Panc1 (cell line): ENCODE measurements around the gene DHODH.

ENCODE experiments used
- TF ChIP-seq, protein P1 (sequence below), 2 experiments: IDR thresholded peaks; 2 replicates each; pipeline ENCODE4 v1.6.1; 2011 to 2012; ENCODE audit warnings: low read depth in 2 of 2, control low read depth in 1 of 2, low read length in 1 of 2, mild to moderate bottlenecking in 1 of 2, moderate library complexity in 1 of 2; ENCODE audit not compliant: insufficient read depth in 1 of 2
- TF ChIP-seq, protein P2 (sequence below): fragments of 450-650 bp; IDR thresholded peaks from 2 replicates; pipeline ENCODE4 v1.5.1; 2017; ENCODE audit warnings: mild to moderate bottlenecking

DNA sequence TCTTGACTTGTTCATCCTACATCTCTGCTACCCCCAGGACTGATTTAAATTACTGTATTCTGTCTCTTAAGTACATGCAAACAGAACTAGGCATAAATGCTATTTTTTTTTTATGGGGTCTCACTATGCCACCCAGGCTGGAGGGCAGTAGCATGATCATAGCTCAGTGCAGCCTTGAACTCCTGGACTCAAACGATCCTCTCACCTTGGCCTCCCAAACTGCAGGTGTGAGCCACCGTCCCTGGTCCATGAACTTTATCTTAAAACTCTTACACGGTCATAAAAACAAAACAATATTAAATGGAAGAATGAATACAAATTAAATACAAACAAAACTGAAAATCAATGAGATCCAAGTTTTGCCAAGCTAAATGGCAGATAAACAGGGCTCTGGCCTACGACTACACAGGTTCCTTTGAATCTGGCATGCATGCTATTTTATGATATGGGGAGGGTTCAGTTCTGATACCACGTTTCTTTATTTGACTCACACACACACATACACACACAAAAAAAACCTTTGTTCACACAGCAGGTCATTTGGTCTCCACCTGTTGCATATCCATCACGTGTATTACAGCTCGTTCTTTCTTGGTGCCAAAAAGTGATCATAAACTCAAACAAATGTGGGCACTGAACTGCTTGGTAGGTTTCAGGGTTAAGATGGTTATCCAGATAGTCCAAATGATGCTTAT is 7.2 kb upstream of the DHODH start:
- TF ChIP-seq, protein P1, sequence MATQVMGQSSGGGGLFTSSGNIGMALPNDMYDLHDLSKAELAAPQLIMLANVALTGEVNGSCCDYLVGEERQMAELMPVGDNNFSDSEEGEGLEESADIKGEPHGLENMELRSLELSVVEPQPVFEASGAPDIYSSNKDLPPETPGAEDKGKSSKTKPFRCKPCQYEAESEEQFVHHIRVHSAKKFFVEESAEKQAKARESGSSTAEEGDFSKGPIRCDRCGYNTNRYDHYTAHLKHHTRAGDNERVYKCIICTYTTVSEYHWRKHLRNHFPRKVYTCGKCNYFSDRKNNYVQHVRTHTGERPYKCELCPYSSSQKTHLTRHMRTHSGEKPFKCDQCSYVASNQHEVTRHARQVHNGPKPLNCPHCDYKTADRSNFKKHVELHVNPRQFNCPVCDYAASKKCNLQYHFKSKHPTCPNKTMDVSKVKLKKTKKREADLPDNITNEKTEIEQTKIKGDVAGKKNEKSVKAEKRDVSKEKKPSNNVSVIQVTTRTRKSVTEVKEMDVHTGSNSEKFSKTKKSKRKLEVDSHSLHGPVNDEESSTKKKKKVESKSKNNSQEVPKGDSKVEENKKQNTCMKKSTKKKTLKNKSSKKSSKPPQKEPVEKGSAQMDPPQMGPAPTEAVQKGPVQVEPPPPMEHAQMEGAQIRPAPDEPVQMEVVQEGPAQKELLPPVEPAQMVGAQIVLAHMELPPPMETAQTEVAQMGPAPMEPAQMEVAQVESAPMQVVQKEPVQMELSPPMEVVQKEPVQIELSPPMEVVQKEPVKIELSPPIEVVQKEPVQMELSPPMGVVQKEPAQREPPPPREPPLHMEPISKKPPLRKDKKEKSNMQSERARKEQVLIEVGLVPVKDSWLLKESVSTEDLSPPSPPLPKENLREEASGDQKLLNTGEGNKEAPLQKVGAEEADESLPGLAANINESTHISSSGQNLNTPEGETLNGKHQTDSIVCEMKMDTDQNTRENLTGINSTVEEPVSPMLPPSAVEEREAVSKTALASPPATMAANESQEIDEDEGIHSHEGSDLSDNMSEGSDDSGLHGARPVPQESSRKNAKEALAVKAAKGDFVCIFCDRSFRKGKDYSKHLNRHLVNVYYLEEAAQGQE (IDR thresholded peaks at IDR 0.05; ENCODE audit: insufficient read depth in 1 of 2, low read depth in 2 of 2, low read length in 1 of 2) = no peak
- TF ChIP-seq, protein P2, sequence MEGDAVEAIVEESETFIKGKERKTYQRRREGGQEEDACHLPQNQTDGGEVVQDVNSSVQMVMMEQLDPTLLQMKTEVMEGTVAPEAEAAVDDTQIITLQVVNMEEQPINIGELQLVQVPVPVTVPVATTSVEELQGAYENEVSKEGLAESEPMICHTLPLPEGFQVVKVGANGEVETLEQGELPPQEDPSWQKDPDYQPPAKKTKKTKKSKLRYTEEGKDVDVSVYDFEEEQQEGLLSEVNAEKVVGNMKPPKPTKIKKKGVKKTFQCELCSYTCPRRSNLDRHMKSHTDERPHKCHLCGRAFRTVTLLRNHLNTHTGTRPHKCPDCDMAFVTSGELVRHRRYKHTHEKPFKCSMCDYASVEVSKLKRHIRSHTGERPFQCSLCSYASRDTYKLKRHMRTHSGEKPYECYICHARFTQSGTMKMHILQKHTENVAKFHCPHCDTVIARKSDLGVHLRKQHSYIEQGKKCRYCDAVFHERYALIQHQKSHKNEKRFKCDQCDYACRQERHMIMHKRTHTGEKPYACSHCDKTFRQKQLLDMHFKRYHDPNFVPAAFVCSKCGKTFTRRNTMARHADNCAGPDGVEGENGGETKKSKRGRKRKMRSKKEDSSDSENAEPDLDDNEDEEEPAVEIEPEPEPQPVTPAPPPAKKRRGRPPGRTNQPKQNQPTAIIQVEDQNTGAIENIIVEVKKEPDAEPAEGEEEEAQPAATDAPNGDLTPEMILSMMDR = no peak
